Ecto neural progenitor cell (in vitro differentiated cells): ENCODE data around the gene ADA.

ENCODE experiments used
- DNase-seq: peaks from one replicate; pipeline ENCODE4 v3.0.0-alpha.2; 2018; ENCODE audit warnings: low spot score

Gene ADA

GRCh38 chr20:44624152-44624551, 27.3 kb downstream of the ADA start:
- no peak for DNase-seq

- DNase-seq: no peak
These were observed 28.8 kb downstream of the ADA start for GRCh38 chr20:44622501-44623270.

GRCh38 chr20:44621939-44622338, 29.6 kb downstream of the ADA start:
- no peak for DNase-seq

- DNase-seq: no peak
These were observed 30.2 kb downstream of the ADA start for GRCh38 chr20:44621325-44621724.

GRCh38 chr20:44620030-44620429, 31.5 kb downstream of the ADA start:
- no peak for DNase-seq

GRCh38 chr20:44619294-44619693, 32.2 kb downstream of the ADA start:
- no peak for DNase-seq

GRCh38 chr20:44618318-44618731, 33.2 kb downstream of the ADA start:
- no peak for DNase-seq

- DNase-seq: no peak
These were observed 34.9 kb downstream of the ADA start for GRCh38 chr20:44616604-44616964.

- no peak for DNase-seq
These were observed 35.5 kb downstream of the ADA start for GRCh38 chr20:44615876-44616603.

- DNase-seq: no peak
These were observed 36.2 kb downstream of the ADA start for GRCh38 chr20:44615169-44615791.

GRCh38 chr20:44614525-44614924, 37.0 kb downstream of the ADA start:
- no peak for DNase-seq

GRCh38 chr20:44613575-44613974, 37.9 kb downstream of the ADA start:
- DNase-seq: no peak

GRCh38 chr20:44610313-44610962, 41.1 kb downstream of the ADA start:
- DNase-seq: no peak

GRCh38 chr20:44609516-44610312, 41.8 kb downstream of the ADA start:
- DNase-seq: peak; percentile 92

- DNase-seq: no peak
These were observed 42.4 kb downstream of the ADA start for GRCh38 chr20:44609006-44609515.

GRCh38 chr20:44606725-44607441, 44.6 kb downstream of the ADA start:
- no peak for DNase-seq

GRCh38 chr20:44603327-44603726, 48.2 kb downstream of the ADA start:
- no peak for DNase-seq

GRCh38 chr20:44601801-44602204, 49.7 kb downstream of the ADA start:
- DNase-seq: no peak

GRCh38 chr20:44601236-44601671, 50.2 kb downstream of the ADA start:
- DNase-seq: no peak

- no peak for DNase-seq
These were observed 50.7 kb downstream of the ADA start for GRCh38 chr20:44600758-44601201.

GRCh38 chr20:44600301-44600700, 51.2 kb downstream of the ADA start:
- DNase-seq: no peak
